Left lung (tissue), 10 donors: ENCODE data around the gene PAH. TPM values are rescaled to one million over a fixed set of nuclear protein-coding genes. Genes with fewer than 3 reads are reported as not detected.

Source experiments
- ATAC-seq: fragments of 200-7000 bp; cut with Tn5 transposase; one replicate; pipeline ENCODE4 v1.9.1; 2020; ENCODE audit warnings: moderate library complexity
- DNase-seq, 4 donors: peaks; one replicate each; pipeline ENCODE4 v3.0.0-alpha.2; 2013 to 2020
- H3K27ac ChIP-seq, 2 donors: fragments of 200-600 bp; sonication (generic) in 1 of 2; one replicate each; pipeline versions ENCODE4 v1.5.0 to v1.8.0; 2020 to 2021
- H3K27me3 ChIP-seq, 2 donors: fragments of 200-600 bp; sonication (generic) in 1 of 2; one replicate each; pipeline versions ENCODE4 v1.5.0 to v1.8.0; 2020 to 2021
- H3K36me3 ChIP-seq, 2 donors: fragments of 200-600 bp; sonication (generic) in 1 of 2; one replicate each; pipeline versions ENCODE4 v1.5.0 to v1.8.0; 2020 to 2021
- H3K4me1 ChIP-seq, 2 donors: fragments of 200-600 bp; one replicate each; pipeline ENCODE4 v1.8.0; 2021
- H3K4me3 ChIP-seq, 2 donors: fragments of 200-600 bp; sonication (generic) in 1 of 2; one replicate each; pipeline versions ENCODE4 v1.5.0 to v1.8.0; 2020 to 2021; ENCODE audit warnings: mild to moderate bottlenecking in 1 of 2
- H3K9me3 ChIP-seq, 2 donors: fragments of 200-600 bp; sonication (generic) in 1 of 2; one replicate each; pipeline versions ENCODE4 v1.5.0 to v1.8.0; 2020 to 2021
- intact Hi-C, 2 donors: fragments of 100-400 bp; cut with DNase I; formaldehyde crosslinking; loops; one replicate each; pipeline versions ENCODE4 v1.11.2 to v1.14.2; 2022
- polyA plus RNA-seq, 6 donors: library from polyadenylated mRNA; unstranded; fragments of 120-200 nt; gene quantifications; one replicate each; pipeline ENCODE4 v1.2.1, GENCODE V29; 2013; ENCODE audit not compliant: insufficient read length in 6 of 6
- total RNA-seq, 2 donors: library from RNA; stranded (reverse); fragmentation: NEBNext Ultra II Directional; extraction: Animal tissue kit (Norgen Biotek cat#: 25700); gene quantifications; one replicate each; pipeline ENCODE4 v1.2.1, GENCODE V29; 2021
- TF ChIP-seq, protein P1 (sequence below), 2 donors: fragments of 200-600 bp; sonication (generic) in 1 of 2; IDR thresholded peaks; one replicate each; pipeline versions ENCODE4 v1.5.0 to v1.8.0; 2021; ENCODE audit warnings: antibody characterized with exemption in 2 of 2
- donor health status: DM: no; HTN: yes; CAD: no.
- donor health status: DM: no; HTN: no; CAD: no.

Gene PAH
- total and polyA plus RNA-seq, 8 donors = 0.29 to 1.1 (median 0.71) TPM; not detected in 2

GRCh38 chr12:102910137-102910536, 6.9 kb downstream of the PAH start:
- Histone ChIP-seq H3K9me3 (no peaks in the 10 kb centered on the region), H3K4me1 (no peaks in the 10 kb centered on the region), H3K27me3 (no peaks in the 10 kb centered on the region), H3K36me3 (no peaks in the 10 kb centered on the region), H3K27ac (no peak overlapping the region), H3K4me3 (no peak overlapping the region)
- TF ChIP-seq, protein P1, sequence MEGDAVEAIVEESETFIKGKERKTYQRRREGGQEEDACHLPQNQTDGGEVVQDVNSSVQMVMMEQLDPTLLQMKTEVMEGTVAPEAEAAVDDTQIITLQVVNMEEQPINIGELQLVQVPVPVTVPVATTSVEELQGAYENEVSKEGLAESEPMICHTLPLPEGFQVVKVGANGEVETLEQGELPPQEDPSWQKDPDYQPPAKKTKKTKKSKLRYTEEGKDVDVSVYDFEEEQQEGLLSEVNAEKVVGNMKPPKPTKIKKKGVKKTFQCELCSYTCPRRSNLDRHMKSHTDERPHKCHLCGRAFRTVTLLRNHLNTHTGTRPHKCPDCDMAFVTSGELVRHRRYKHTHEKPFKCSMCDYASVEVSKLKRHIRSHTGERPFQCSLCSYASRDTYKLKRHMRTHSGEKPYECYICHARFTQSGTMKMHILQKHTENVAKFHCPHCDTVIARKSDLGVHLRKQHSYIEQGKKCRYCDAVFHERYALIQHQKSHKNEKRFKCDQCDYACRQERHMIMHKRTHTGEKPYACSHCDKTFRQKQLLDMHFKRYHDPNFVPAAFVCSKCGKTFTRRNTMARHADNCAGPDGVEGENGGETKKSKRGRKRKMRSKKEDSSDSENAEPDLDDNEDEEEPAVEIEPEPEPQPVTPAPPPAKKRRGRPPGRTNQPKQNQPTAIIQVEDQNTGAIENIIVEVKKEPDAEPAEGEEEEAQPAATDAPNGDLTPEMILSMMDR (IDR thresholded peaks at IDR 0.05) = no peak
- no peak for DNase-seq
- intact Hi-C loops = no loop called here
- ATAC-seq = no peak

DNA sequence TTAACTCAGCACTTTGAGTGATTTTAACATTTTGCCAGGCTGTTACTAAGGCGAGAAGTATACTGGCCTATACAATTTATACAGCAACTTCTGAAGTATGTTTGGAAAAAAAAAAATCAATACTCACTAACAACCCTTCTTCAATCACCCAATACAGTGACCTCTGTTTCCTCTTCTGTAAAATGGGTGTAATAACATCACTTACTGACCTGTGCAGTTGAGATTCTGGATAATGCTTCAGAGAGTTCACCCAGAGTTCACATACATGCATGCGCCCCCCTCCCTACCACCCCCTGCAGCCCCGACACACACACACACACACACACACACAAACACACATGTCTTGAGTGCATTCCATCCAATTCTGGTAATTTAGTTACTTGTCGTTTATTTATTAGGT, 9.1 kb downstream of the PAH start:
- H3K4me1 ChIP-seq = no peaks in the 10 kb centered on the region
- no peaks in the 10 kb centered on the region for H3K9me3 ChIP-seq
- no peaks in the 10 kb centered on the region for H3K27me3 ChIP-seq
- ATAC-seq = no peak
- H3K4me3 ChIP-seq = no peak overlapping the region
- no peak overlapping the region for H3K27ac ChIP-seq
- no peaks in the 10 kb centered on the region for H3K36me3 ChIP-seq
- no peak for DNase-seq
- intact Hi-C loops = no loop called here
- TF ChIP-seq, protein P1 (IDR thresholded peaks at IDR 0.05) = no peak

- Histone ChIP-seq H3K4me1 (no peaks in the 10 kb centered on the region), H3K27me3 (no peaks in the 10 kb centered on the region), H3K36me3 (no peaks in the 10 kb centered on the region), H3K4me3 (no peak overlapping the region), H3K9me3 (no peaks in the 10 kb centered on the region), H3K27ac (no peak overlapping the region)
- ATAC-seq (no peak), DNase-seq (no peak)
- intact Hi-C loops = no loop called here
- TF ChIP-seq, protein P1 (IDR thresholded peaks at IDR 0.05) = no peak
These were observed 11.8 kb downstream of the PAH start for GRCh38 chr12:102905229-102905628.

DNA sequence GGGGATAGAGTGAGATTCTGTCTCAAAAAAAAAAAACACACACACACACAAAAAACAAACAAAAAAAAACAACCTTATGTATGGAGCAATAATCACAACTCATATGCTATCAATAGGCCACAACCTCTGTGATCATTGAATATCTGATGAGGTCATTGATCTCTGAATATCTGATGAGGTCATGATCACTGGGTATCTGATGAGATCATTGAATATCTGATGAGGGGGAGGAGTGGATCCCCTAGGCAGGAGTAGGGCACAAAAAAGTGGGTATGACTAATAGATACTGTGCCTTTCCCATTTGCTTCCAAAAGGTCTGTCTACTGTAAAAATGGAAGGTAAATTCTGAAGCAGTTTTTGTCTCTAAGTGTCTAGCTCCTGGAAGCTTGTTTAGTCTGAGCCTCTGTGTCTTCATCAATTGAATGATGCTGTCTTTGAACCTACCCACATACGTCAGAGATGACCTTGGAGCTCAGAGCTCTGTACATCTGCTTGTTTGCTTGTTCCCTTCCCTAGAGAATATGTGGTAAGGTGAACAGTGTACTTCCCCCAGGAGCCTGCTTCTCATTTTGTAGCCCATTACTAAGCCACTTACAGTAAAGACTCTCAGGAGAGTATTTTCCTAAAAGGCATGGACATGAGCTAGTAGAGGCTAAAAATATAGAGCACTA, 13.6 kb downstream of the PAH start:
- no peak for ATAC-seq
- H3K27me3 ChIP-seq = no peaks in the 10 kb centered on the region
- TF ChIP-seq, protein P1 (IDR thresholded peaks at IDR 0.05) = no peak
- H3K4me3 ChIP-seq = no peak overlapping the region
- H3K27ac ChIP-seq = no peak overlapping the region
- no peak for DNase-seq
- intact Hi-C loops = no loop called here
- H3K9me3 ChIP-seq = no peaks in the 10 kb centered on the region
- no peaks in the 10 kb centered on the region for H3K4me1 ChIP-seq
- no peaks in the 10 kb centered on the region for H3K36me3 ChIP-seq

DNA sequence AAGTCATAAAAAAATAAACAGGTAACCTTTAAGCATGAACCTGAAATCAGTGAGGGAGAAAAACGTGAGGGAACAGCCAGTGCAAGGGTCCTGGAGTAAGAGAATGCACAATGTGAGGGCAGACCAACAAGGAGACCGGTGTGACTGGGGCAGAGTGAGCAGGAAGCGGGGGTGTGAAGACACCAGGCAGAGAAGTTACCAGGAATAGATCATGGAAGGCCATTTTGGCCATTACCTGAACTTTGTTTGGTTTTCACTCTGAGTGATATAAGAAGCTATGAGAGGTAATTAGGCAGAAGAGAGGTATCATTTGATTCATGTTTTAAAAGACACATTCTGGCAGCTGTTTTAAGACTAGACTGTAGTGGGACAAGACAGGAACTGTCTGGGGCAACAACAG, 15.0 kb downstream of the PAH start:
- Histone ChIP-seq H3K9me3 (no peaks in the 10 kb centered on the region), H3K27me3 (no peaks in the 10 kb centered on the region), H3K27ac (no peak overlapping the region), H3K4me1 (no peaks in the 10 kb centered on the region), H3K36me3 (no peaks in the 10 kb centered on the region), H3K4me3 (no peak overlapping the region)
- intact Hi-C loops = no loop called here
- DNase-seq (no peak), ATAC-seq (no peak)
- TF ChIP-seq, protein P1 (IDR thresholded peaks at IDR 0.05) = no peak
